HL-60 (cell line): ENCODE data around the gene PRRX2.

Source experiments
- CTCF ChIP-seq: IDR thresholded peaks from one replicate; pipeline ENCODE4 v1.5.1; 2011; ENCODE audit warnings: low read length, control low read depth, inconsistent platforms; ENCODE audit not compliant: insufficient read depth
- GABPA ChIP-seq: IDR thresholded peaks from 2 replicates; pipeline ENCODE4 v1.6.1; 2012; ENCODE audit warnings: low read depth
- POLR2AphosphoS5 ChIP-seq: IDR thresholded peaks from 2 replicates; pipeline ENCODE4 v1.6.1; 2012; ENCODE audit warnings: low read depth
- REST ChIP-seq: IDR thresholded peaks from 2 replicates; pipeline ENCODE4 v1.6.1; 2012; ENCODE audit warnings: low read depth; ENCODE audit not compliant: insufficient replicate concordance

GRCh38 chr9:129632460-129632859, 33.0 kb upstream of the PRRX2 start:
- no peak for TF ChIP-seq CTCF
- TF ChIP-seq POLR2AphosphoS5: no peak
- no peak for TF ChIP-seq REST
- no peak for TF ChIP-seq GABPA
